ENCODE measurements around the gene RBM33. TPM values are rescaled to one million over a fixed set of nuclear protein-coding genes. Genes with fewer than 3 reads are reported as not detected.

The RBM33 gene
- polyA plus RNA-seq, 1 experiment: 9.5 TPM

GRCh38 chr7:155811895-155812761 lies 167.7 kb downstream of the RBM33 start, which contains the start of gene SHH:
Gene SHH (minus strand): TSS chr7:155812463. CDS start chr7:155812122, 341 bp downstream.
- TF ChIP-seq CTCF (IDR thresholded peaks at IDR 0.05; ENCODE audit: low read depth, low read length): no peak
- Histone ChIP-seq H3K9me3 (ENCODE audit: control insufficient read depth, insufficient read depth, low read length) (peaks cover 3% of the 10 kb centered on the region), H3K4me3 (ENCODE audit: low read depth, low read length) (peak within 1 kb of the TSS; percentile 46), H3K27ac (ENCODE audit: low read depth, low read length) (no peak within 1 kb of the TSS), H3K27me3 (ENCODE audit: control insufficient read depth, insufficient read depth, low read length) (peaks cover 72% of the 10 kb centered on the region)
- no peak for DNase-seq (ENCODE audit: low read depth, low spot score)
- POLR2A ChIA-PET: interaction anchor here (0.7 to 0.9 kb wide), 2 partner anchors 49 to 177 kb away, joined by 3 to 5 read pairs; no protein-coding TSS in a partner anchor
- CTCF ChIA-PET: interaction anchor here (0.6 to 1.6 kb wide), 3 partner anchors 951 to 1054 kb away, joined by 3 to 5 read pairs (median 4); no protein-coding TSS in a partner anchor

GRCh38 chr7:155813125-155813524 lies 168.7 kb downstream of the RBM33 start:
- Histone ChIP-seq H3K9me3 (ENCODE audit: control insufficient read depth, insufficient read depth, low read length) (peaks cover 13% of the 10 kb centered on the region), H3K27me3 (ENCODE audit: control insufficient read depth, insufficient read depth, low read length) (peaks cover 65% of the 10 kb centered on the region), H3K4me3 (ENCODE audit: low read depth, low read length) (no peak overlapping the region), H3K27ac (ENCODE audit: low read depth, low read length) (no peak overlapping the region)
- no peak for TF ChIP-seq CTCF (IDR thresholded peaks at IDR 0.05; ENCODE audit: low read depth, low read length)
- CTCF ChIA-PET: interaction anchor here (0.7 to 1.6 kb wide), 3 partner anchors 37 to 950 kb away, joined by 3 to 5 read pairs (median 3); no protein-coding TSS in a partner anchor
- POLR2A ChIA-PET: no interaction called here
- DNase-seq (ENCODE audit: low read depth, low spot score): no peak

- peaks cover 19% of the 10 kb centered on the region for H3K9me3 ChIP-seq (ENCODE audit: control insufficient read depth, insufficient read depth, low read length)
- ChIA-PET POLR2A (no interaction called here), CTCF (interaction anchor here (0.5 to 1.5 kb wide), 5 partner anchors 36 to 1013 kb away, joined by 3 to 5 read pairs (median 3); no protein-coding TSS in a partner anchor)
- no peak for TF ChIP-seq CTCF (IDR thresholded peaks at IDR 0.05; ENCODE audit: low read depth, low read length)
- DNase-seq (ENCODE audit: low read depth, low spot score): no peak
- no peak overlapping the region for H3K27ac ChIP-seq (ENCODE audit: low read depth, low read length)
- H3K4me3 ChIP-seq (ENCODE audit: low read depth, low read length): no peak overlapping the region
- H3K27me3 ChIP-seq (ENCODE audit: control insufficient read depth, insufficient read depth, low read length): peaks cover 60% of the 10 kb centered on the region
These were observed 169.3 kb downstream of the RBM33 start for GRCh38 chr7:155813546-155814315.

GRCh38 chr7:155814316-155815276 lies 170.1 kb downstream of the RBM33 start:
- CTCF ChIA-PET: interaction anchor here (0.5 to 2.0 kb wide), 9 partner anchors 51 to 1012 kb away, joined by 3 to 6 read pairs (median 3); no protein-coding TSS in a partner anchor
- POLR2A ChIA-PET: no interaction called here
- Histone ChIP-seq H3K4me3 (ENCODE audit: low read depth, low read length) (no peak overlapping the region), H3K27ac (ENCODE audit: low read depth, low read length) (no peak overlapping the region), H3K9me3 (ENCODE audit: control insufficient read depth, insufficient read depth, low read length) (peaks cover 19% of the 10 kb centered on the region), H3K27me3 (ENCODE audit: control insufficient read depth, insufficient read depth, low read length) (peaks cover 51% of the 10 kb centered on the region)
- no peak for TF ChIP-seq CTCF (IDR thresholded peaks at IDR 0.05; ENCODE audit: low read depth, low read length)
- no peak for DNase-seq (ENCODE audit: low read depth, low spot score)

Data from AG04450 (cell line).